ENCODE results near the gene C9orf57.
"Not testable (repeated sequence)": the region's sequence is repeated elsewhere in the genome, so short reads cannot be mapped to it uniquely, and the experiment has no call there.

C9orf57 gene

DNA sequence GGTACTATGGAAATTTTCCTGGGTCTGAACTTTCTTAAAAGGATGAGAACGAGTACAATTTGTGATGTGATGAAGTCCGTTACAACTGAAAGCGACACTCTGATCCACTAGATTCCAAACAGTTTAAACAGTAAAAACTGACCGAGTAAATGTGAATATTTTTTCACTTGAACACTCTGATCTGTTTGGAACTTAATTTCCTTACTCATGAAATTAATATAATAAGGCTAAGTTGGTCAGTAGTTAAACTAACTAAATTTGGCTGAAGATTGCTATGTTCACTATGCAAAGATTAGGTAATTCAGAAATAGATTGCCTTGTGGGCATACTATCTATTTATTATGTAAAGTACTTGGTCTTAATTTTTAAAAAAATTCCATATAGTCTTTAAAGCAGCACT, at the start of gene C9orf57:
Gene C9orf57, minus strand, starts transcription at position 101 of the 400 bp plus-strand sequence. CDS start 1,282 bp downstream, outside the sequence.
- no peak for DNase-seq (ENCODE audit: low read depth)

- no peak for DNase-seq (ENCODE audit: low read depth)
Measured at GRCh38 chr9:72102520-72102919, 42.1 kb upstream of the C9orf57 start.

GRCh38 chr9:72095520-72095919, 35.1 kb upstream of the C9orf57 start:
- not testable (repeated sequence) for DNase-seq (ENCODE audit: low read depth)

DNA sequence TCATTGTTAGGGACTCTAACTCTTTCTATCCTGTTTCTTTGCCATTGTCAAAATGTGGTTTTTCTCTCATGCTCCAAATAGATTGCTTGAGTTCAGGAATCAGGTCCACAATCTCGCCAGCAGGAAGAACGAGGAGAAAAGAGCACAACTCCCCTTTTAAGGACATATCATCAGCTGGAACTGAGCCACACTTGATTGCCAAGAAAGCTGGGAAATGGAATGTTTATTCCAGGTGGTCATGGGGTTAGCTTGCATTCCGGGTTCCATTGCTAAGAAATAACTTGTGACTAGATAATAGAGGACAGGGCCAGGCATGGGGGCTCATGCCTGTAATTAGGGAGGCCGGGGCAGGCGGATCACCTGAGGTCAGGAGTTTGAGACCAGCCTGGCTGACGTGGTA, 32.4 kb upstream of the C9orf57 start:
- no peak for DNase-seq (ENCODE audit: low read depth)

DNA sequence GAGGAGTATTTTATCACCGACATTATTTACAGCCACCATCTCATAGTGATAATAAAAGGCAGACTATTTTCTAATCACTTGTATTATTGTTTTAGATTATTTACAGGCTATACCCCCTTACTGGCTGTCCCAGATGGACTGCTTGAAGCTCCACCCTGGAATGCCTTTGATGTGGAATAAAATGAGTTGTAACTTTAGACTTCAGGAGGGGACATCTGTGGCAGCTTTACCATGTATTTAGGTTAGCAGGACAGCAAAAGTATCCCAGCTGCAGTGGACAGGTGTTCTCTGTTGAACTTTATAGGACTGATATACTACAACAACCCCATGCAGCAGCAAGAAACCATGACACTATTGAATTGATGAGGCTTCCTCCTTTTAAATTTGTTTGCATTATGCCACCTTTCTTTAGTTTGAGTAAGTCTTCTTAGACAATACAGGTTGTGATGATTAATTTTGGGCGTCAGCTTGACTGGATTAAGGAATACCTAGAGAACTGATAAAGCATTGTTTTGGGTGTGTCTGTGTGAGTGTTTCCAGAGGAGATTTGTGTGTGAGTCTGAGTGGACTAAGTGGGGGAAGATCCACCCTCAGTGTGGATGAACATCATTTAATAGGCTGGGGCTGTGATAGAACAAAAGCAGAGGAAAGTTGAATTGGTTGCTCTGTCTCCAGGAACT, 29.2 kb upstream of the C9orf57 start:
- no peak for DNase-seq (ENCODE audit: low read depth)

DNA sequence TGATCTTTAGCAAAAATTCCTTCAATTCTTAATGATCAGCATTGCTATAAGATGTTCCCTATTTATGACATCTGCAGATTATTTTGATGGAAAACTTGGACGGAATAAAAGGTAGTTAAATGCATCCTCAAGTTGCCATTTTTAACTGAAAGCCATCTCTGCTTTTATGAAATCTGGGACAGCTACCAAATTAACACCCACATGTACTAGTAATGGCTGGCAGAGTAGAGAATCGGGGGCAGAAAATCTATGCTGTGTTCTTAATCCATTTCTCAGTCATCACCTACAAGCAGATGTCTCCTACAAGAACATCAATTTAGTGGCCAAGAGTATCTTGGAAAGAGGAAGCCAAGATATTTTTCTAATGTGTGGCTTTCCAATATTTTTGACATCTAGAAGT, 22.1 kb upstream of the C9orf57 start:
- no peak for DNase-seq (ENCODE audit: low read depth)

DNA sequence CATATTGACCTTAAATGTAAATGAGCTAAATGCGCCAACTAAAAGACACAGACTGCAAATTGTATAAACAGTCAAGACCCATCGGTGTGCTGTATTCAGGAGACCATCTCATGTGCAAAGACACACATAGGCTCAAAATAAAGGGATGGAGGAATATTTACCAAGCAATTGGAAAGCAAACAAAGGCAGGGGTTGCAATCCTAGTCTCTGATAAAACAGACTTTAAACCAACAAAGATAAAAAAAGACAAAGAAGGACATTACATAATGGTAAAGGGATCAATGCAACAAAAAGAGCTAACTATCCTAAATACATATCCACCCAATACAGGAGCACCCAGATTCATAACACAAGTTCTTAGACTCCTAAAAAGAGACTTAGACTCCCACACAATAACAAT, 14.3 kb upstream of the C9orf57 start:
- not testable (repeated sequence) for DNase-seq (ENCODE audit: low read depth)

DNA sequence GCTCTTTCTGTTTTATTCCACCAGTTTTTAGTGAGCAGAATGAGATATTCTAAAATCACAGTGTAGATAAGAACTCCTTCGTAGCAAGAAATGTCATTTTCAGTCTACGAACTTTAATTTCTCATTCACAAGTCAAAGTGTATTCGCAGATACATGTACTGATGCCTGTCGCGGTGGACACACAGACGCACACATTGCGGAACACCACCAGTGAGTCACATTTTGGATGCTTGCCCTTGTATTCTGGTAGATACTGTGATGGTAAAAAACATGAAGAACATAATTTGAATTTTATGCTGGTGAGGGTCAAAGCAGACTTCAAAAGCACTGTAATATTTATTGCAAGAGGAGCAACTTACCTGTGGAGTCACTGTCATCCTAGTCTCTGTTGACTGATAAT, 4.7 kb upstream of the C9orf57 start:
- no peak for DNase-seq (ENCODE audit: low read depth)

DNA sequence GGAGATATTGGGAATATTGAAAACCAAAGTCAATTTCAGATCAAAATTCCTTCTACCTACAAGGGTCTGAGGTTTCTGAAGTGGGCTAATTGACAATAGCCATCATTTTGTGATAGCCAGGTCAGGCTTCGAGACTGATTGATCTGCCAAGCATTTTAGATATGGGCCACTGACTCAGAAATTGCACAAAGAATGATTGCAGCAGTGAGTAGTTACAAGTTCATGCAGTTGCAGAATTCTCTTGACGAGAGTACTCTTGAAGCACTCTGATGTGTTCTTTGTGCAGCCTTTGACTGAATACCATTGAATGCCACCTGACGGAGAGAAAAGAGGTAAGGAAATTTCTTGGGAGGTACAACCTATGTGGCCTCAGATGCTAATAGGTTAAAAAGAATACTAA, 8.3 kb downstream of the C9orf57 start:
- no peak for DNase-seq (ENCODE audit: low read depth)

DNA sequence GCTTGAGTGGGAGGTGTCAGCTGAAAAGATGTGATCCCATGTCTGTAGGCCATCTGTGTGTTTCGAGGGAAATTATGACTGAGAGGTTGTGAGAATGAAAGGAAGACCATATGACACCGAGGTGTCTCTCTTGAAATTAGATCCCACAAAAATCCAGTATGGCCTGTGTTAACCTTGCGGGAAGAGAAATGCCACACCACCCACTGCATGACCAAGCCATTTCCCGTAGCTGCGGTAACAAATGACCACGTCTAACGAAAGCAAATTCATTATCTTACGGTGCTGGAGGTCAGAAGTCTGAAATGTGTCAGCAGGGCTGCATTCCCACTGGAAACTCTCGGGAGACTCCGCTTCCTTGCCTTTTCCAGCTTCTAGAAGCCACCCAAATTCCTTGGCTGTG, 11.6 kb downstream of the C9orf57 start:
- DNase-seq (ENCODE audit: low read depth), result no peak

DNA sequence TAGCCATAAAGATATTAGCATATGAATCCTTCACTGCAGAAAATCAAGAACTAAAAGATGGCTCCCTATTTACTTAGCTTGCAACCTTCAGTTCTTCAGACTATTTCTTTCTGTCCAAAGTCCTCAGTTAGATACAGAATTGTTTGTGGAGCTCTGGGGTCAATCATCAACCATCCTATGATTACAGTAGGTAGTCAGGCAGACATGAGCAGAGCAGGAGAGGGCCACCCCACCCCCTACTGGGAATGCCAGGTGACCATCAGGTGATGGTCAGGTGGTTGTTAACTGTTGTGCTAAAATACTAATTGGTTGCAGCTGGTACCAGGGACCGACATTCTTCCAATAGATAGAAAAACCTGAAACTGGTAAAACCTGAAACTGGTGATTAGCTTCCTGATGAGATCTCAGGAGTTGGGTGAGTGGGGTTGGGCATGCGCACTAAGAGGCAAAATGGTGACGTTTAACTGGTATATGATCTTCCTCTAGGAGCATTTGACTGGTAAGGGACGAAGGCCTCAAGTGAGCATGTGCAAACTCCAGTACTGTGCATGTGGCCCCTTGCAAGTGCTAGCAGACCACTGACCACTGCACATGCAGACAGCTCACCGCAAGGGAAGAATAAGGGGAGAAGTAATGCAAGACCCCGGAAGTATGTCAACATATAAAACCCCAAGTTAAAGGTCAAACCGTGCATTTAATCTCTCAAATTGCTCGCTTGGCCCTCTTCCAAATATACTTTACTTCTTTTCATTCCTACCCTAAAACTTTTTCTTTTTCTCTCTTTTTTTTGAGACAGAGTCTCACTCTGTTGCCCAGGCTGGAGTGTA, 13.6 kb downstream of the C9orf57 start:
- no peak for DNase-seq (ENCODE audit: low read depth)

DNA sequence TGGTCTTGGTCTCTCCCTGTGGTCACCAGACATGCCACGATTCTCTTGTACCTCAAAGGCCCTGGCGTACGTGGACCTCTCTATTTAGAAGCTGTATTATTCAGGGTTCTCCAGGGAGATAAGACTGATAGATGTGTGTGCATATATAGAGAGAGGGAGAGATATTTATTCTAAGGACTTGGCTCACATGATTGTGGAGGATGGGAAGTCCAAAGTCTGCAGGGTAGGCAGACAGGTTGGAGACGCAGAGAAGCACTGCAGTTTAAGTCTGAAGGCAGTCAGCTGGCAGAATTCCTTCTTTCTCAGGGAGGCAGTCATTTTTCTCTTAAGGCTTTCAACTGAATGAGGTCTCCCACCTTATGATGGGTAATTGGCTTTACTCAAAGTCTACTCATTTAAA, 16.3 kb downstream of the C9orf57 start:
- DNase-seq (ENCODE audit: low read depth), result no peak

- no peak for DNase-seq (ENCODE audit: low read depth)
Measured at GRCh38 chr9:72043576-72043975, 16.8 kb downstream of the C9orf57 start.

DNA sequence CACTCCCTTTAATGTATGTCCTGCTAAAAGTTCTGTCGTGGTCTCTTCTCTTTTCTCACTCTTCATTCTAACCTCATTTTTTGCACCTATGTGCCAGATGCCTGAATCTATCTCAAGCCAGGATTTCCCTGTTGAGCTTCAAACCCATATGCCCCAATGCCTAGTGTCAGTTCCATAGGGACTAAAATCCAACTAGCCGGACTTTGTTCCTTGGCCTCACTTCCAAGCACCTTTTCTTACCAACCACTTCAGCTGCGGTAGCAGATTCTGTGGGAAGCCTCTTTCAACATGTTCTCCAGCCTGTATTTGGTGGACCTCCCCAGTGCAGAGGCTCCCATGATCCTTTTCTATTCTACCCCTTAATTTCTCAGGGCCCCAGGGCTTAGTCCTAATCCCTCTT, 17.5 kb downstream of the C9orf57 start:
- no peak for DNase-seq (ENCODE audit: low read depth)

DNA sequence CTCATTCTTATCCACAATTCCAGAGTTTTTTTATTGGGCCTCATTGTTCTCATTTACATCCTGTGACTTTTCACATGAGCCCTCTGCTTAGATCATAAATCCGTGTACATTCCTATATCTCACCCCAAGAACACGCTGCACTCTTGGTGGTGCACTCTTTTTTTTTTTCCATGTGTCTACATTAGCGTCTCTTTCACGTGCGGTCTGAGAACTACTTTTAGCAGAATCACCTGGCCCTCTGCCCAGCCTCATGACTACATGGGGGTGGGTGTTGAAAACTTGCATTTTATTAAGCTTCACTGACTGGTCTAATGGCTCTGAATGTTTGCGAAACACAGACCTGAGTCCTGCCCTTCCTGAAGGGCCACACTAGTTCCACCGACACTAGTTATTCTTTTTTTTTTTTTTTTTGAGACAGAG, 18.6 kb downstream of the C9orf57 start:
- DNase-seq (ENCODE audit: low read depth), result no peak

- DNase-seq (ENCODE audit: low read depth), result no peak
Measured at GRCh38 chr9:72041369-72041768, 19.0 kb downstream of the C9orf57 start.

GRCh38 chr9:72039532-72039931, 20.9 kb downstream of the C9orf57 start:
- no peak for DNase-seq (ENCODE audit: low read depth)

DNA sequence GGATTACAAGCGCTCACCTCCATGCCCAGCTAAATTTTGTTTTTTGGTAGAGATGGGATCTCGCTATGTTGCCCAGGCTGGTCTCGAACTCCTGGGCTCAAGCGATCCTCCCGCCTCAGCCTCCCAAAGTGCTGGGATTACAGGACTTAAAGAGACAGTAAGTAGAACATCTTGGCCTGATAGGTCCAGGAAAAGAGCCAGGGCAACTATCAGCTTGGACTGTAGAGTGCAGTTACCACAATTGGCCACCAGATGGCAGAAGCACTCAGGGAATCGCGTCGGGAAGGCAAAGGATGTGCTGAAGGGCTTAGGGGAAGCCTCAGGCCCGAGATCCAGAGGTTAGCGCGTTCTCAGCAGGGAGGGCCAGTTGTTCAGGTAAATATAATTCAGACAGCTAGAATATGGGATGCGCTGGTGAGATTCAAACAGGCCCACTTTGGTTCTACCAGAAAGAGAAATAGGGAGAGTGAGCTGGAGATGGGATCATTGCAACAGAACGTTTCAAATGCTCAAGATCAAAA, 21.5 kb downstream of the C9orf57 start:
- DNase-seq (ENCODE audit: low read depth), result peak; percentile 47

- no peak for DNase-seq (ENCODE audit: low read depth)
Measured at GRCh38 chr9:72038408-72038807, 22.0 kb downstream of the C9orf57 start.

- no peak for DNase-seq (ENCODE audit: low read depth)
Measured at GRCh38 chr9:72037571-72037970, 22.8 kb downstream of the C9orf57 start.

DNA sequence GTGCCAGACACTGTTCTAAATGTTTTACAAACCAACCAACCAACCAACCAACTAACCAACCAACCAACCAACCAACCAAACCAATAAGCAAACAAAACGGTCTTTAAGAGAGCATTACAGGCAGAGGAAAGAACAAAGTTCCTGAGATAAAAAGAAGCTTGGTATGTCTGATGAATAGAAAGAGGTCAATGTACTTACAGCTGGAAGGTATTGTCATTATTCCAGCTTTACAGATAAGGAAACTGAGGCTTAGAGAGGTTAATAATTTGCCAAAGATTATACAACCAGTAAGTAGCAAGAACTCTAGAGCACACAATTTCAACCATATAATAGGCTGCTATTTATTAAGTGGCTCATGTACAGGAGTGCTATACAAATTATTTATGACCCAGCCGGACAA, 29.6 kb downstream of the C9orf57 start:
- DNase-seq (ENCODE audit: low read depth), result no peak

GRCh38 chr9:72029986-72030385, 30.4 kb downstream of the C9orf57 start:
- no peak for DNase-seq (ENCODE audit: low read depth)

GRCh38 chr9:72025906-72026305, 34.5 kb downstream of the C9orf57 start:
- DNase-seq (ENCODE audit: low read depth), result no peak
